ENCODE data around the gene CCDC24.

CCDC24 gene

GRCh38 chr1:43991476-43992231 is at the start of gene CCDC24:
CCDC24 (plus strand) TSS chr1:43991599; CDS start chr1:43991879, 280 bp downstream.
- DNase-seq (ENCODE audit: low spot score) = peak; percentile 94

- no peak for DNase-seq (ENCODE audit: low spot score)
Measured at GRCh38 chr1:43942411-43942810, 49.0 kb upstream of the CCDC24 start.

GRCh38 chr1:43944860-43945259 is 46.5 kb upstream of the CCDC24 start:
- no peak for DNase-seq (ENCODE audit: low spot score)

GRCh38 chr1:43945674-43946235 is 45.6 kb upstream of the CCDC24 start:
- DNase-seq (ENCODE audit: low spot score) = no peak

GRCh38 chr1:43946236-43947060 is 45.0 kb upstream of the CCDC24 start, which contains the start of gene IPO13:
IPO13 (plus strand) TSS chr1:43946950; CDS start chr1:43947601, 651 bp downstream.
- DNase-seq (ENCODE audit: low spot score) = peak; percentile 98

- no peak for DNase-seq (ENCODE audit: low spot score)
Measured at GRCh38 chr1:43947061-43947873, 44.1 kb upstream of the CCDC24 start.

- no peak for DNase-seq (ENCODE audit: low spot score)
Measured at GRCh38 chr1:43947874-43948437, 43.4 kb upstream of the CCDC24 start.

- DNase-seq (ENCODE audit: low spot score) = no peak
Measured at GRCh38 chr1:43949678-43950077, 41.7 kb upstream of the CCDC24 start.

GRCh38 chr1:43951021-43951985 is 40.1 kb upstream of the CCDC24 start:
- DNase-seq (ENCODE audit: low spot score) = no peak

GRCh38 chr1:43952731-43953346 is 38.6 kb upstream of the CCDC24 start:
- DNase-seq (ENCODE audit: low spot score) = no peak

- no peak for DNase-seq (ENCODE audit: low spot score)
Measured at GRCh38 chr1:43953361-43953760, 38.0 kb upstream of the CCDC24 start.

GRCh38 chr1:43954036-43954435 is 37.4 kb upstream of the CCDC24 start:
- no peak for DNase-seq (ENCODE audit: low spot score)

GRCh38 chr1:43956234-43956633 is 35.2 kb upstream of the CCDC24 start:
- no peak for DNase-seq (ENCODE audit: low spot score)

GRCh38 chr1:43957407-43958040 is 33.9 kb upstream of the CCDC24 start:
- DNase-seq (ENCODE audit: low spot score) = no peak

- DNase-seq (ENCODE audit: low spot score) = no peak
Measured at GRCh38 chr1:43958351-43959255, 32.8 kb upstream of the CCDC24 start.

GRCh38 chr1:43960798-43961197 is 30.6 kb upstream of the CCDC24 start:
- DNase-seq (ENCODE audit: low spot score) = no peak

GRCh38 chr1:43961692-43962091 is 29.7 kb upstream of the CCDC24 start:
- no peak for DNase-seq (ENCODE audit: low spot score)

- DNase-seq (ENCODE audit: low spot score) = no peak
Measured at GRCh38 chr1:43962324-43962723, 29.1 kb upstream of the CCDC24 start.

All from AG08395 (cell line).